ES-I3 (cell line): Measurements from ENCODE around the gene TEX48.

Source experiments
- H3K36me3 ChIP-seq: 2 replicates; pipeline ENCODE4 v1.6.1; 2013; ENCODE audit warnings: mild to moderate bottlenecking, low read length, control low read depth, moderate library complexity; ENCODE audit not compliant: insufficient read depth
- H3K4me1 ChIP-seq: 2 replicates; pipeline ENCODE4 v1.6.1; 2013; ENCODE audit warnings: mild to moderate bottlenecking, control low read depth, low read length; ENCODE audit not compliant: insufficient read depth
- H3K9ac ChIP-seq: 2 replicates; pipeline ENCODE4 v1.6.1; 2013; ENCODE audit warnings: low read depth, mild to moderate bottlenecking, low read length, moderate library complexity
- H3K9me3 ChIP-seq: 2 replicates; pipeline ENCODE4 v1.6.1; 2013; ENCODE audit warnings: mild to moderate bottlenecking, low read length, moderate library complexity; ENCODE audit not compliant: control insufficient read depth, insufficient read depth

TEX48 gene

GRCh38 chr9:114706711-114707110, 24.7 kb upstream of the TEX48 start:
- H3K36me3 ChIP-seq: no peaks in the 10 kb centered on the region
- no peaks in the 10 kb centered on the region for H3K4me1 ChIP-seq
- no peaks in the 10 kb centered on the region for H3K9me3 ChIP-seq
- no peak overlapping the region for H3K9ac ChIP-seq

GRCh38 chr9:114701988-114702387, 20.0 kb upstream of the TEX48 start:
- no peaks in the 10 kb centered on the region for H3K4me1 ChIP-seq
- no peak overlapping the region for H3K9ac ChIP-seq
- no peaks in the 10 kb centered on the region for H3K36me3 ChIP-seq
- no peaks in the 10 kb centered on the region for H3K9me3 ChIP-seq

- Histone ChIP-seq H3K4me1 (no peaks in the 10 kb centered on the region), H3K36me3 (no peaks in the 10 kb centered on the region), H3K9me3 (no peaks in the 10 kb centered on the region), H3K9ac (no peak overlapping the region)
Measured at GRCh38 chr9:114697951-114698351, 16.0 kb upstream of the TEX48 start.

GRCh38 chr9:114696814-114697544, 15.0 kb upstream of the TEX48 start:
- Histone ChIP-seq H3K9me3 (no peaks in the 10 kb centered on the region), H3K4me1 (no peaks in the 10 kb centered on the region), H3K9ac (no peak overlapping the region), H3K36me3 (no peaks in the 10 kb centered on the region)

GRCh38 chr9:114695948-114696347, 14.0 kb upstream of the TEX48 start:
- no peaks in the 10 kb centered on the region for H3K9me3 ChIP-seq
- H3K4me1 ChIP-seq: no peaks in the 10 kb centered on the region
- no peaks in the 10 kb centered on the region for H3K36me3 ChIP-seq
- no peak overlapping the region for H3K9ac ChIP-seq

- no peaks in the 10 kb centered on the region for H3K36me3 ChIP-seq
- H3K4me1 ChIP-seq: no peaks in the 10 kb centered on the region
- no peaks in the 10 kb centered on the region for H3K9me3 ChIP-seq
- H3K9ac ChIP-seq: no peak overlapping the region
Measured at GRCh38 chr9:114694719-114695269, 12.8 kb upstream of the TEX48 start.

- Histone ChIP-seq H3K4me1 (no peaks in the 10 kb centered on the region), H3K36me3 (no peaks in the 10 kb centered on the region), H3K9me3 (no peaks in the 10 kb centered on the region), H3K9ac (no peak overlapping the region)
Measured at GRCh38 chr9:114694146-114694545, 12.2 kb upstream of the TEX48 start.

GRCh38 chr9:114693248-114693855, 11.4 kb upstream of the TEX48 start:
- no peaks in the 10 kb centered on the region for H3K4me1 ChIP-seq
- no peaks in the 10 kb centered on the region for H3K9me3 ChIP-seq
- H3K36me3 ChIP-seq: no peaks in the 10 kb centered on the region
- no peak overlapping the region for H3K9ac ChIP-seq

- no peaks in the 10 kb centered on the region for H3K4me1 ChIP-seq
- no peak overlapping the region for H3K9ac ChIP-seq
- H3K36me3 ChIP-seq: no peaks in the 10 kb centered on the region
- H3K9me3 ChIP-seq: no peaks in the 10 kb centered on the region
Measured at GRCh38 chr9:114691956-114692295, 9.9 kb upstream of the TEX48 start.

GRCh38 chr9:114691046-114691955, 9.3 kb upstream of the TEX48 start:
- Histone ChIP-seq H3K9ac (no peak overlapping the region), H3K9me3 (no peaks in the 10 kb centered on the region), H3K36me3 (no peaks in the 10 kb centered on the region), H3K4me1 (no peaks in the 10 kb centered on the region)

- Histone ChIP-seq H3K36me3 (no peaks in the 10 kb centered on the region), H3K9me3 (no peaks in the 10 kb centered on the region), H3K4me1 (no peaks in the 10 kb centered on the region), H3K9ac (no peak overlapping the region)
Measured at GRCh38 chr9:114690308-114690707, 8.3 kb upstream of the TEX48 start.

GRCh38 chr9:114689813-114690212, 7.8 kb upstream of the TEX48 start:
- H3K9me3 ChIP-seq: no peaks in the 10 kb centered on the region
- no peaks in the 10 kb centered on the region for H3K36me3 ChIP-seq
- H3K4me1 ChIP-seq: no peaks in the 10 kb centered on the region
- H3K9ac ChIP-seq: no peak overlapping the region

GRCh38 chr9:114688909-114689610, 7.1 kb upstream of the TEX48 start:
- H3K9ac ChIP-seq: no peak overlapping the region

GRCh38 chr9:114688379-114688778, 6.4 kb upstream of the TEX48 start:
- no peaks in the 10 kb centered on the region for H3K9me3 ChIP-seq
- no peaks in the 10 kb centered on the region for H3K36me3 ChIP-seq
- H3K9ac ChIP-seq: no peak overlapping the region
- H3K4me1 ChIP-seq: no peaks in the 10 kb centered on the region

More at GRCh38 chr9:114688909-114689610, 7.1 kb upstream of the TEX48 start:
- Histone ChIP-seq H3K9me3 (no peaks in the 10 kb centered on the region), H3K4me1 (no peaks in the 10 kb centered on the region), H3K36me3 (no peaks in the 10 kb centered on the region)
